Upper lobe of left lung (tissue), 4 donors: ENCODE results near the gene XYLT2.

ENCODE experiments used
- CTCF ChIP-seq, 6 experiments: fragments of 450-650 bp in 4 of 6; fragments of 200-600 bp in 2 of 6; sonication (generic) in 2 of 6; IDR thresholded peaks; one replicate each; pipeline ENCODE4 v1.5.1; 2016 to 2019; ENCODE audit warnings: antibody characterized with exemption in 6 of 6
- POLR2A ChIP-seq, 4 donors: fragments of 450-650 bp; IDR thresholded peaks; one replicate each; pipeline ENCODE4 v1.5.1; 2016 to 2017; ENCODE audit warnings: antibody characterized with exemption in 4 of 4, mild to moderate bottlenecking in 2 of 4

- TF ChIP-seq CTCF (IDR thresholded peaks at IDR 0.05) (no peak), POLR2A (IDR thresholded peaks at IDR 0.05) (no peak)
Observed at GRCh38 chr17:50319306-50320004, 26.5 kb upstream of the XYLT2 start.
